ENCODE measurements around the gene HBB.
A peak's percentile ranks its signal among the peaks of the same experiment; 100 is the strongest.

HBB gene

GRCh38 chr11:5223146-5223545, 3.7 kb downstream of the HBB start:
- Histone ChIP-seq H4K20me1 (ENCODE audit: insufficient read depth, low read length) (no peaks in the 10 kb centered on the region), H3K4me3 (ENCODE audit: low read length) (no peak overlapping the region), H3K27me3 (replicated peaks; ENCODE audit: insufficient read depth, low read length) (no peaks in the 10 kb centered on the region), H3K4me1 (ENCODE audit: low read length) (peaks cover 6% of the 10 kb centered on the region; the same call in 1 of the 2 replicates), H3K9me2 (replicated peaks; ENCODE audit: insufficient read depth, low read length) (no peaks in the 10 kb centered on the region), H3K79me2 (ENCODE audit: low read length) (no peaks in the 10 kb centered on the region), H3K36me3 (replicated peaks; ENCODE audit: insufficient read depth, low read length) (no peaks in the 10 kb centered on the region), H3K9ac (ENCODE audit: low read length) (no peak overlapping the region), H2AFZ (ENCODE audit: low read length) (no peak overlapping the region), H3K9me3 (replicated peaks; ENCODE audit: insufficient read depth, low read length) (no peaks in the 10 kb centered on the region), H3K4me2 (ENCODE audit: low read depth, low read length) (no peak overlapping the region), H3K27ac (ENCODE audit: low read length) (no peak overlapping the region), H3F3A (ENCODE audit: insufficient read depth, low read length) (no peaks in the 10 kb centered on the region; the same call in 1 of the 2 replicates)
- no peak for DNase-seq
- TF ChIP-seq CTCF (IDR thresholded peaks at IDR 0.05; ENCODE audit: low read length) (no peak), EZH2 (optimal IDR thresholded peaks at IDR 0.05; ENCODE audit: low read depth, low read length) (no peak), EZH2phosphoT487 (IDR thresholded peaks at IDR 0.05; ENCODE audit: low read length) (no peak)

GRCh38 chr11:5210376-5210885, 16.4 kb downstream of the HBB start:
- Histone ChIP-seq H3K79me2 (ENCODE audit: low read length) (no peaks in the 10 kb centered on the region), H3K9me2 (replicated peaks; ENCODE audit: insufficient read depth, low read length) (no peaks in the 10 kb centered on the region), H2AFZ (ENCODE audit: low read length) (no peak overlapping the region), H3K9ac (ENCODE audit: low read length) (no peak overlapping the region), H3K27ac (ENCODE audit: low read length) (no peak overlapping the region), H3K9me3 (replicated peaks; ENCODE audit: insufficient read depth, low read length) (no peaks in the 10 kb centered on the region), H3K27me3 (replicated peaks; ENCODE audit: insufficient read depth, low read length) (no peaks in the 10 kb centered on the region), H4K20me1 (ENCODE audit: insufficient read depth, low read length) (no peaks in the 10 kb centered on the region), H3F3A (ENCODE audit: insufficient read depth, low read length) (no peaks in the 10 kb centered on the region), H3K4me1 (ENCODE audit: low read length) (no peaks in the 10 kb centered on the region), H3K36me3 (replicated peaks; ENCODE audit: insufficient read depth, low read length) (no peaks in the 10 kb centered on the region), H3K4me2 (ENCODE audit: low read depth, low read length) (no peak overlapping the region), H3K4me3 (ENCODE audit: low read length) (no peak overlapping the region)
- TF ChIP-seq EZH2phosphoT487 (IDR thresholded peaks at IDR 0.05; ENCODE audit: low read length) = no peak
- TF ChIP-seq CTCF (IDR thresholded peaks at IDR 0.05; ENCODE audit: low read length) = no peak
- TF ChIP-seq EZH2 (optimal IDR thresholded peaks at IDR 0.05; ENCODE audit: low read depth, low read length) = no peak
- no peak for DNase-seq

GRCh38 chr11:5204787-5205186, 22.1 kb downstream of the HBB start:
- H3F3A ChIP-seq (ENCODE audit: insufficient read depth, low read length) = no peaks in the 10 kb centered on the region
- no peak overlapping the region for H3K9ac ChIP-seq (ENCODE audit: low read length)
- H3K79me2 ChIP-seq (ENCODE audit: low read length) = no peaks in the 10 kb centered on the region
- H3K4me2 ChIP-seq (ENCODE audit: low read depth, low read length) = no peak overlapping the region
- H3K27me3 ChIP-seq (replicated peaks; ENCODE audit: insufficient read depth, low read length) = no peaks in the 10 kb centered on the region
- H3K9me3 ChIP-seq (replicated peaks; ENCODE audit: insufficient read depth, low read length) = no peaks in the 10 kb centered on the region
- H3K36me3 ChIP-seq (replicated peaks; ENCODE audit: insufficient read depth, low read length) = no peaks in the 10 kb centered on the region
- H4K20me1 ChIP-seq (ENCODE audit: insufficient read depth, low read length) = no peaks in the 10 kb centered on the region
- TF ChIP-seq CTCF (IDR thresholded peaks at IDR 0.05; ENCODE audit: low read length) (peak; percentile 67), EZH2phosphoT487 (IDR thresholded peaks at IDR 0.05; ENCODE audit: low read length) (no peak)
- H3K4me1 ChIP-seq (ENCODE audit: low read length) = no peaks in the 10 kb centered on the region
- no peaks in the 10 kb centered on the region for H3K9me2 ChIP-seq (replicated peaks; ENCODE audit: insufficient read depth, low read length)
- H2AFZ ChIP-seq (ENCODE audit: low read length) = no peak overlapping the region
- no peak overlapping the region for H3K27ac ChIP-seq (ENCODE audit: low read length)
- DNase-seq = peak; percentile 76
- no peak overlapping the region for H3K4me3 ChIP-seq (ENCODE audit: low read length)

Measured in MM.1S (cell line).